H1 (cell line): ENCODE measurements around the gene FAM161A. TPM values are rescaled to one million over a fixed set of nuclear protein-coding genes. Genes with fewer than 3 reads are reported as not detected.

Experiments
- CTCF ChIA-PET: fragments of 300-600 bp; sonication (Branson Sonifier 250); formaldehyde crosslinking; loops from one replicate; lab custom pipeline; 2021; ENCODE audit not compliant: partially characterized antibody; lab: Charles Lee
- POLR2A ChIA-PET: fragments of 300-600 bp; sonication (Branson Sonifier 250); formaldehyde crosslinking; loops from one replicate; lab custom pipeline; 2021; ENCODE audit warnings: inconsistent platforms; ENCODE audit not compliant: partially characterized antibody; lab: Charles Lee
- DNase-seq, 2 experiments: peaks; one replicate each; pipeline versions ENCODE4 v3.0.0 to v3.0.0-alpha.2; 2010 to 2022; ENCODE audit warnings: low spot score in 2 of 2, low read depth in 1 of 2, mixed read lengths in 1 of 2
- FAIRE-seq: peaks from 2 replicates; lab custom pipeline; 2011; peaks lifted over from hg19 to GRCh38; lab: Jason Lieb, UNC
- H2AFZ ChIP-seq: 2 replicates; pipeline ENCODE4 v1.8.1; 2012; ENCODE audit warnings: low read length, inconsistent platforms
- H2AK5ac ChIP-seq: 2 replicates; pipeline ENCODE4 v1.6.1; 2013; ENCODE audit warnings: low read depth, low read length
- H2BK120ac ChIP-seq: replicated peaks from 2 replicates; pipeline ENCODE3; 2013; ENCODE audit warnings: low read depth, low read length, inconsistent platforms
- H2BK12ac ChIP-seq: 2 replicates; pipeline ENCODE4 v1.6.1; 2013; ENCODE audit warnings: low read depth, low read length
- H2BK15ac ChIP-seq: 2 replicates; pipeline ENCODE4 v1.6.1; 2013; ENCODE audit warnings: low read length
- H2BK20ac ChIP-seq: 2 replicates; pipeline ENCODE4 v1.6.1; 2013; ENCODE audit warnings: low read length
- H2BK5ac ChIP-seq: 2 replicates; pipeline ENCODE4 v1.6.1; 2013; ENCODE audit warnings: low read depth, low read length
- H3K14ac ChIP-seq: 2 replicates; pipeline ENCODE4 v1.6.1; 2013; ENCODE audit warnings: inconsistent platforms; ENCODE audit not compliant: insufficient read length
- H3K18ac ChIP-seq: 2 replicates; pipeline ENCODE4 v1.6.1; 2013; ENCODE audit warnings: low read length; ENCODE audit errors: extremely low read depth
- H3K23ac ChIP-seq: 2 replicates; pipeline ENCODE4 v1.6.1; 2013; ENCODE audit warnings: inconsistent platforms; ENCODE audit not compliant: insufficient read length
- H3K23me2 ChIP-seq: 2 replicates; pipeline ENCODE4 v1.6.1; 2013; ENCODE audit warnings: low read depth, low read length
- H3K27ac ChIP-seq: 2 replicates; pipeline ENCODE4 v1.6.1; 2011; ENCODE audit warnings: low read depth, low read length, inconsistent platforms
- H3K27me3 ChIP-seq, 4 experiments: replicated peaks in 1 of 4; 1 replicate in 1 of 4; 2 replicates in 3 of 4; pipeline versions ENCODE4 v1.6.1 to v1.8.1; 2011 to 2013; ENCODE audit warnings: low read length in 3 of 4, mild to moderate bottlenecking in 3 of 4, inconsistent platforms in 2 of 4, mixed read lengths in 2 of 4, moderate library complexity in 1 of 4; ENCODE audit not compliant: control insufficient read depth in 3 of 4, insufficient read depth in 3 of 4; ENCODE audit errors: extremely low read depth in 1 of 4
- H3K36me3 ChIP-seq, 4 experiments: 2 replicates each; pipeline versions ENCODE4 v1.6.1 to v1.8.1; 2011 to 2013; ENCODE audit warnings: mild to moderate bottlenecking in 4 of 4, low read length in 3 of 4, moderate library complexity in 2 of 4, control low read depth in 1 of 4, inconsistent platforms in 1 of 4; ENCODE audit not compliant: insufficient read depth in 4 of 4, control insufficient read depth in 2 of 4
- H3K4ac ChIP-seq: replicated peaks from 2 replicates; pipeline ENCODE3; 2013; ENCODE audit warnings: low read length, low read depth, mixed read lengths, inconsistent platforms; ENCODE audit not compliant: insufficient read length
- H3K4me1 ChIP-seq, 4 experiments: replicated peaks in 1 of 4; 1 replicate in 1 of 4; 2 replicates in 3 of 4; pipeline versions ENCODE4 v1.6.1 to v1.8.1; 2011 to 2013; ENCODE audit warnings: low read length in 3 of 4, inconsistent platforms in 2 of 4, mixed read lengths in 1 of 4; ENCODE audit not compliant: insufficient read depth in 4 of 4, control insufficient read depth in 3 of 4
- H3K4me2 ChIP-seq, 2 experiments: 2 replicates each; pipeline versions ENCODE4 v1.6.1 to v1.8.1; 2011 to 2013; ENCODE audit warnings: low read depth in 2 of 2, low read length in 2 of 2, control low read depth in 1 of 2, inconsistent platforms in 1 of 2, mild to moderate bottlenecking in 1 of 2; ENCODE audit not compliant: insufficient read depth in 1 of 2
- H3K4me3 ChIP-seq, 4 experiments: fragments of 200-600, 300-600 bp in 1 of 4; sonication (generic), shearing (Covaris generic), sonication (Bioruptor Twin) in 1 of 4; 2 replicates each; pipeline versions ENCODE4 v1.5.1 to v1.8.1; 2011 to 2016; ENCODE audit warnings: low read length in 4 of 4, low read depth in 3 of 4, control low read depth in 2 of 4, inconsistent platforms in 2 of 4, mild to moderate bottlenecking in 2 of 4, mixed read lengths in 1 of 4, moderate library complexity in 1 of 4; ENCODE audit not compliant: insufficient read depth in 2 of 4; ENCODE audit errors: extremely low read depth in 1 of 4
- H3K56ac ChIP-seq: replicated peaks from 2 replicates; pipeline ENCODE3; 2013; ENCODE audit warnings: low read depth, mild to moderate bottlenecking, mixed read lengths, low read length, inconsistent platforms; ENCODE audit not compliant: insufficient read length
- H3K79me1 ChIP-seq: 2 replicates; pipeline ENCODE4 v1.6.1; 2013; ENCODE audit warnings: low read depth, low read length, control low read depth
- H3K79me2 ChIP-seq, 2 experiments: 2 replicates each; pipeline versions ENCODE4 v1.6.1 to v1.8.1; 2012 to 2013; ENCODE audit warnings: low read length in 2 of 2, mild to moderate bottlenecking in 2 of 2, inconsistent platforms in 1 of 2; ENCODE audit not compliant: insufficient read depth in 2 of 2, control insufficient read depth in 1 of 2
- H3K9ac ChIP-seq, 4 experiments: replicated peaks in 1 of 4; 1 replicate in 1 of 4; 2 replicates in 3 of 4; pipeline versions ENCODE4 v1.6.1 to v1.8.1; 2011 to 2013; ENCODE audit warnings: low read depth in 3 of 4, low read length in 3 of 4, control low read depth in 2 of 4, mild to moderate bottlenecking in 2 of 4, moderate library complexity in 2 of 4, inconsistent platforms in 1 of 4; ENCODE audit errors: extremely low read depth in 1 of 4
- H3K9me3 ChIP-seq, 2 experiments: 2 replicates each; pipeline versions ENCODE4 v1.6.1 to v1.8.1; 2012 to 2013; ENCODE audit warnings: mild to moderate bottlenecking in 2 of 2, moderate library complexity in 2 of 2, control low read depth in 1 of 2, inconsistent platforms in 1 of 2, low read depth in 1 of 2, low read length in 1 of 2, mixed read lengths in 1 of 2; ENCODE audit not compliant: insufficient read depth in 2 of 2
- H4K20me1 ChIP-seq, 2 experiments: replicated peaks in 1 of 2; 2 replicates each; pipeline versions ENCODE3 to v1.8.1; 2011 to 2013; ENCODE audit warnings: inconsistent platforms in 2 of 2, low read length in 2 of 2, mild to moderate bottlenecking in 1 of 2; ENCODE audit not compliant: insufficient read depth in 2 of 2, control insufficient read depth in 1 of 2
- H4K5ac ChIP-seq: 2 replicates; pipeline ENCODE4 v1.6.1; 2013; ENCODE audit warnings: low read length, low read depth, mixed read lengths, inconsistent platforms; ENCODE audit not compliant: insufficient read length
- H4K8ac ChIP-seq: 2 replicates; pipeline ENCODE4 v1.8.0; 2013; ENCODE audit warnings: mild to moderate bottlenecking, moderate library complexity, low read length, inconsistent platforms; ENCODE audit not compliant: insufficient read depth; ENCODE audit errors: extremely low read depth
- H4K91ac ChIP-seq: replicated peaks from 2 replicates; pipeline ENCODE3; 2013; ENCODE audit warnings: low read length, mixed read lengths, inconsistent platforms; ENCODE audit not compliant: insufficient read length
- MAFK ChIP-seq: IDR thresholded peaks from 2 replicates; pipeline ENCODE4 v1.6.1; 2012; ENCODE audit warnings: low read depth, mild to moderate bottlenecking, improper control_type of control experiment, low read length
- WGBS, 2 experiments: shearing (Covaris generic) in 1 of 2; methylation state at CpG; one replicate each; pipeline versions ENCODE4 v1.1.6 to v1.1.7; 2013 to 2015; ENCODE audit warnings: low lambda C conversion rate in 2 of 2, mixed read lengths in 2 of 2, inconsistent platforms in 1 of 2, low coverage in 1 of 2, missing lambda C conversion rate in 1 of 2; ENCODE audit not compliant: insufficient replicate concordance in 2 of 2, insufficient coverage in 1 of 2, insufficient read length in 1 of 2; ENCODE audit errors: extremely low coverage in 1 of 2, missing lambda C conversion rate in 1 of 2; 5-methylcytosine and 5-hydroxymethylcytosine counted together
- polyA plus RNA-seq, 7 experiments: library from polyadenylated mRNA; depleted of rRNA in 3 of 7; stranded (reverse) in 5 of 7; unstranded in 2 of 7; fragments of >200 nt in 5 of 7; fragments of 200-250 nt in 2 of 7; gene quantifications; 1 replicate in 5 of 7; 2 replicates in 1 of 7; 4 replicates in 1 of 7; pipeline versions ENCODE4 v1.2.1 to v1.2.3, GENCODE V29; 2011 to 2013; ENCODE audit warnings: missing spikeins in 2 of 7, mixed read lengths in 2 of 7
- total RNA-seq: library from RNA; stranded (reverse); fragmentation: NEBNext Ultra II Directional; extraction: Animal tissue kit (Norgen Biotek cat#: 25700); gene quantifications from 2 replicates; pipeline ENCODE4 v1.2.1, GENCODE V29; 2021

The FAM161A gene
- total and polyA plus RNA-seq, 2 of the 8 experiments (the other 6 are each of a cell fraction or from before 2014, with no cell fraction given): 1.6 to 9.7 TPM

DNA sequence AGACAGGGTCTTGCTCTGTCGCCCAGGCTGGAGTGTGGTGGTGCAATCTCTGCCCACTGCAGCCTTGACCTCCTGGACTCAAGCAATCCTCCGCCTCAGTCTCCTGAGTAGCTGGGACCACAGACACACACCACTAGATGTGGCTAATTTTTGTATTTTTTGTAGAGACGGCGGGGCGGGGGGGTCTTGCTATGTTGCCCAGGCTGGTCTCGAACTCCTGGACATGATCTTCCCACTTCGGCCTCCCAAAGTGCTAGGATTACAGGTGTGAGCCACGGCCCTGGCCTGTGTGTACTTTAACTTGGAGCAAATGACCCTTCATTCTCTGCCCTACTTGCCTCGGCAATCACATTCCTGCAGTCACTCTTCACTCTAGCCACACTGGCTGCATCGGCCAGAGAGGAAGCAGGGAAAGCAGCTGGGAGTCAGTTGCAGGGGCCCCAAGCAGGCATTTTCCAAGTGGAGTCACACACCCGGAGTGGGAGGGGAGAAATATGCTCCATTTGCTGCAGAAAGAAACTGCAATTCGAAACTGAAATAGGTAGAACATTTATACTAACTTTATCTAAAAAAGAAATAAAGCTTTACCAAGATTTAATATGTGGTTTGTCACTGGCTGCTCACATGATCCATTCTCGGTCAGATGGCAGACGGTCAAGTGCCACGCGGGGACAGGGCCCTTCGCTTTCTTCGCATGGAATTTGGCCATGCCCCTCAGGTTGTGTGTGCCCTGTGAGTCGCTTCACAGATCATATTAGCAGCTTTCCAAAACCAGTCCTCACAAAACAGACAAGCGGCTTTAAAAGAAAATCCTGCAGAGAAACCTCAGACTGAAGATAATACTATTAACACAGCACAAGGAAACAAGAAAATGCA is 37.1 kb downstream of the FAM161A start:
- ChIA-PET POLR2A (interaction anchor here (0.6 kb wide), 1 partner anchor 538 kb away, joined by 3 read pairs; no protein-coding TSS in a partner anchor), CTCF (interaction anchor here (1.1 kb wide), 1 partner anchor 28 kb away, joined by 3 read pairs; no protein-coding TSS in a partner anchor)
- Histone ChIP-seq H4K91ac (no peak overlapping the region), H4K8ac (no peak overlapping the region), H2BK20ac (no peak overlapping the region), H2AK5ac (no peak overlapping the region), H3K4me2 (no peak overlapping the region), H3K4ac (no peak overlapping the region), H2BK5ac (no peak overlapping the region), H3K27ac (no peak overlapping the region), H2BK12ac (no peak overlapping the region), H3K4me1 (no peaks in the 10 kb centered on the region), H3K23ac (no peak overlapping the region), H3K18ac (no peak overlapping the region), H3K79me2 (no peaks in the 10 kb centered on the region), H3K23me2 (no peaks in the 10 kb centered on the region), H2BK15ac (no peak overlapping the region), H3K27me3 (no peaks in the 10 kb centered on the region), H3K4me3 (no peak overlapping the region), H3K9ac (no peak overlapping the region), H3K9me3 (no peaks in the 10 kb centered on the region), H4K20me1 (no peaks in the 10 kb centered on the region), H2BK120ac (no peak overlapping the region), H3K36me3 (no peaks in the 10 kb centered on the region), H3K79me1 (no peaks in the 10 kb centered on the region), H4K5ac (no peak overlapping the region), H3K56ac (no peak overlapping the region), H2AFZ (no peak overlapping the region), H3K14ac (no peak overlapping the region)
- 91% methylated on average over 20 of the region's 20 CpGs; no CpG with 5 or more reads in 1 of the 2 experiments for WGBS, 2 experiments
- FAIRE-seq (no peak), DNase-seq (no peak)
- TF ChIP-seq MAFK: no peak
